Measurements from ENCODE around the gene SPDYE2B.
"Not testable (repeated sequence)": the region's sequence is repeated elsewhere in the genome, so short reads cannot be mapped to it uniquely, and the experiment has no call there.

DNA sequence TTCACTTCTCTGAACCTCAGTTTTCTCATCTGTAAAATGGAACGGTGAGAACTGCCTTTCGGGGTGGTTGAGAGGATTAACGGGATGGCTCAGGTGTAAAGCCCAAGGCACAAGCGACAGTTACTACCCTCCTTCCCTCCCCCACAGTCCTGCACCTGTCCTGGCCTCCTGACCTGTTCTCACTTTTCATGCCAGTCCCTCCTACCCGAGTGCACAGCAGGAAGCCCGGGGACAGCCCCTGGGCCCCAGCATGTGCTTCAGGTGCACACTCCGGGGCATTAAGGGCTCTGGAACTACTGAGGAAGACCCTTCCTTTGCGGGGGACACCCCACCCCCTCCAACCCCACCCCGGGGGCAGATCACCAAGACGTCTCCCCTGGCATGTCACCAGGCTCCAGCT is 34.2 kb upstream of the SPDYE2B start:
- not testable (repeated sequence) for TF ChIP-seq EZH2 (IDR thresholded peaks at IDR 0.05; ENCODE audit: low read length, missing control alignments)
- TF ChIP-seq, protein P1, sequence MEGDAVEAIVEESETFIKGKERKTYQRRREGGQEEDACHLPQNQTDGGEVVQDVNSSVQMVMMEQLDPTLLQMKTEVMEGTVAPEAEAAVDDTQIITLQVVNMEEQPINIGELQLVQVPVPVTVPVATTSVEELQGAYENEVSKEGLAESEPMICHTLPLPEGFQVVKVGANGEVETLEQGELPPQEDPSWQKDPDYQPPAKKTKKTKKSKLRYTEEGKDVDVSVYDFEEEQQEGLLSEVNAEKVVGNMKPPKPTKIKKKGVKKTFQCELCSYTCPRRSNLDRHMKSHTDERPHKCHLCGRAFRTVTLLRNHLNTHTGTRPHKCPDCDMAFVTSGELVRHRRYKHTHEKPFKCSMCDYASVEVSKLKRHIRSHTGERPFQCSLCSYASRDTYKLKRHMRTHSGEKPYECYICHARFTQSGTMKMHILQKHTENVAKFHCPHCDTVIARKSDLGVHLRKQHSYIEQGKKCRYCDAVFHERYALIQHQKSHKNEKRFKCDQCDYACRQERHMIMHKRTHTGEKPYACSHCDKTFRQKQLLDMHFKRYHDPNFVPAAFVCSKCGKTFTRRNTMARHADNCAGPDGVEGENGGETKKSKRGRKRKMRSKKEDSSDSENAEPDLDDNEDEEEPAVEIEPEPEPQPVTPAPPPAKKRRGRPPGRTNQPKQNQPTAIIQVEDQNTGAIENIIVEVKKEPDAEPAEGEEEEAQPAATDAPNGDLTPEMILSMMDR (conservative IDR thresholded peaks at IDR 0.05 in 1 of 2, IDR thresholded peaks at IDR 0.05 in 1 of 2; ENCODE audit: low read depth in 1 of 2, low read length in 2 of 2): not testable (repeated sequence)
